CD4-positive, CD25-positive, alpha-beta regulatory T cell (primary cell): Measurements from ENCODE around the gene CELF2. TPM values are rescaled to one million over a fixed set of nuclear protein-coding genes. Genes with fewer than 3 reads are reported as not detected.
A peak's percentile ranks its signal among the peaks of the same experiment; 100 is the strongest.

ENCODE experiments used
- ATAC-seq, 2 donors: fragments of 150-1000 bp; cut with Tn5 transposase; one replicate each; pipeline ENCODE4 v1.10.0; 2021; ENCODE audit warnings: low read depth in 2 of 2, moderate number of reproducible peaks in 2 of 2, moderate library complexity in 1 of 2
- DNase-seq, 3 donors: peaks; one replicate each; pipeline versions ENCODE4 v3.0.0 to v3.0.0-alpha.2; 2012 to 2022; ENCODE audit warnings: mixed read lengths in 1 of 3
- H3K27ac ChIP-seq: one replicate; pipeline ENCODE4 v1.7.0; 2013; ENCODE audit warnings: mild to moderate bottlenecking, low read length; ENCODE audit not compliant: insufficient read depth, poor library complexity, severe bottlenecking
- H3K27me3 ChIP-seq: one replicate; pipeline ENCODE4 v1.7.0; 2013; ENCODE audit warnings: low read length; ENCODE audit not compliant: control insufficient read depth, insufficient read depth
- H3K36me3 ChIP-seq: one replicate; pipeline ENCODE4 v1.7.0; 2013; ENCODE audit warnings: mild to moderate bottlenecking, low read length, moderate library complexity; ENCODE audit not compliant: control insufficient read depth, insufficient read depth
- H3K4me1 ChIP-seq: 2 replicates; pipeline ENCODE4 v1.7.0; 2013; ENCODE audit warnings: mild to moderate bottlenecking, low read length; ENCODE audit not compliant: insufficient read depth, control insufficient read depth, poor library complexity, severe bottlenecking
- H3K4me3 ChIP-seq: one replicate; pipeline ENCODE4 v1.7.0; 2013; ENCODE audit warnings: low read depth, mild to moderate bottlenecking, low read length, moderate library complexity
- H3K9me3 ChIP-seq, 2 experiments: 1 replicate in 1 of 2; 2 replicates in 1 of 2; pipeline ENCODE4 v1.7.0; 2013; ENCODE audit warnings: low read length in 2 of 2, mild to moderate bottlenecking in 1 of 2, moderate library complexity in 1 of 2; ENCODE audit not compliant: control insufficient read depth in 2 of 2
- H3K27ac Mint-ChIP-seq, 3 donors: one replicate each; pipeline ENCODE4 v1.8.0; 2020 to 2022; ENCODE audit warnings: mild to moderate bottlenecking in 3 of 3, mixed read lengths in 3 of 3, moderate library complexity in 2 of 3
- H3K27me3 Mint-ChIP-seq: one replicate; pipeline ENCODE4 v1.8.0; 2022; ENCODE audit warnings: mild to moderate bottlenecking, mixed read lengths
- H3K36me3 Mint-ChIP-seq: one replicate; pipeline ENCODE4 v1.8.0; 2020; ENCODE audit warnings: mixed read lengths
- H3K4me1 Mint-ChIP-seq, 4 donors: one replicate each; pipeline ENCODE4 v1.8.0; 2020 to 2022; ENCODE audit warnings: mixed read lengths in 4 of 4, mild to moderate bottlenecking in 1 of 4
- H3K4me3 Mint-ChIP-seq, 4 donors: one replicate each; pipeline ENCODE4 v1.8.0; 2020 to 2022; ENCODE audit warnings: mild to moderate bottlenecking in 4 of 4, mixed read lengths in 4 of 4, moderate library complexity in 3 of 4
- H3K9me3 Mint-ChIP-seq, 7 donors: one replicate each; pipeline ENCODE4 v1.8.0; 2020 to 2022; ENCODE audit warnings: mixed read lengths in 7 of 7, mild to moderate bottlenecking in 3 of 7, moderate library complexity in 2 of 7
- polyA plus RNA-seq, 4 donors: library from polyadenylated mRNA; unstranded; fragments of 300-500 nt; fragmentation: Illumina TruSeq; gene quantifications; one replicate each; pipeline ENCODE4 v1.2.3, GENCODE V29; 2021
- total RNA-seq: library from RNA; stranded (reverse); gene quantifications from one replicate; pipeline ENCODE4 v1.2.3, GENCODE V29; 2022

CELF2 gene
- total and polyA plus RNA-seq, 5 donors from 2014 or later = 117 to 230 (median 150) TPM

- no peaks in the 10 kb centered on the region for H3K36me3 Mint-ChIP-seq
- Histone ChIP-seq H3K36me3 (no peaks in the 10 kb centered on the region), H3K4me1 (no peaks in the 10 kb centered on the region), H3K27me3 (peaks cover 2% of the 10 kb centered on the region), H3K4me3 (no peak overlapping the region), H3K27ac (no peak overlapping the region), H3K9me3 (no peaks in the 10 kb centered on the region)
- no peak overlapping the region for H3K27ac Mint-ChIP-seq
- H3K4me3 Mint-ChIP-seq = no peak overlapping the region
- H3K27me3 Mint-ChIP-seq = peaks cover 23% of the 10 kb centered on the region
- no peaks in the 10 kb centered on the region for H3K4me1 Mint-ChIP-seq
- DNase-seq (no peak), ATAC-seq (no peak)
- peaks cover 0 to 3% (median 0%) of the 10 kb centered on the region in 7 donors for H3K9me3 Mint-ChIP-seq
These were observed 65.4 kb downstream of the CELF2 start for GRCh38 chr10:11083051-11083450.

- no peak for DNase-seq
- Mint-ChIP-seq H3K4me1 (no peaks in the 10 kb centered on the region), H3K27ac (no peak overlapping the region), H3K27me3 (peaks cover 6% of the 10 kb centered on the region), H3K36me3 (no peaks in the 10 kb centered on the region), H3K4me3 (no peak overlapping the region), H3K9me3 (peaks cover 0 to 3% (median 0%) of the 10 kb centered on the region in 7 donors)
- no peaks in the 10 kb centered on the region for H3K4me1 ChIP-seq
- no peaks in the 10 kb centered on the region for H3K36me3 ChIP-seq
- H3K9me3 ChIP-seq = no peaks in the 10 kb centered on the region
- H3K27me3 ChIP-seq = no peaks in the 10 kb centered on the region
- H3K4me3 ChIP-seq = no peak overlapping the region
- no peak overlapping the region for H3K27ac ChIP-seq
- no peak for ATAC-seq
These were observed 67.9 kb downstream of the CELF2 start for GRCh38 chr10:11085545-11085944.

- H3K27ac ChIP-seq = no peak overlapping the region
- no peaks in the 10 kb centered on the region for H3K4me1 Mint-ChIP-seq
- no peaks in the 10 kb centered on the region for H3K9me3 ChIP-seq
- H3K27me3 ChIP-seq = no peaks in the 10 kb centered on the region
- no peak overlapping the region for H3K27ac Mint-ChIP-seq
- H3K4me3 ChIP-seq = no peak overlapping the region
- H3K4me1 ChIP-seq = no peaks in the 10 kb centered on the region
- peaks cover 0 to 3% (median 0%) of the 10 kb centered on the region in 7 donors for H3K9me3 Mint-ChIP-seq
- no peak overlapping the region for H3K4me3 Mint-ChIP-seq
- H3K36me3 Mint-ChIP-seq = no peaks in the 10 kb centered on the region
- DNase-seq (no peak), ATAC-seq (no peak)
- no peaks in the 10 kb centered on the region for H3K27me3 Mint-ChIP-seq
- no peaks in the 10 kb centered on the region for H3K36me3 ChIP-seq
These were observed 68.6 kb downstream of the CELF2 start for GRCh38 chr10:11086177-11086840.

GRCh38 chr10:11087372-11087771 is 69.7 kb downstream of the CELF2 start:
- no peak for ATAC-seq
- Histone ChIP-seq H3K4me1 (no peaks in the 10 kb centered on the region), H3K36me3 (no peaks in the 10 kb centered on the region), H3K4me3 (no peak overlapping the region), H3K27ac (no peak overlapping the region), H3K9me3 (no peaks in the 10 kb centered on the region), H3K27me3 (no peaks in the 10 kb centered on the region)
- no peak overlapping the region for H3K4me3 Mint-ChIP-seq
- no peaks in the 10 kb centered on the region for H3K27me3 Mint-ChIP-seq
- H3K36me3 Mint-ChIP-seq = no peaks in the 10 kb centered on the region
- peaks cover 0 to 3% (median 0%) of the 10 kb centered on the region in 7 donors for H3K9me3 Mint-ChIP-seq
- no peak for DNase-seq
- no peaks in the 10 kb centered on the region for H3K4me1 Mint-ChIP-seq
- no peak overlapping the region for H3K27ac Mint-ChIP-seq

GRCh38 chr10:11088709-11089108 is 71.0 kb downstream of the CELF2 start:
- Mint-ChIP-seq H3K36me3 (no peaks in the 10 kb centered on the region), H3K4me3 (no peak overlapping the region), H3K9me3 (peaks cover 0 to 1% (median 0%) of the 10 kb centered on the region in 7 donors), H3K27me3 (no peaks in the 10 kb centered on the region), H3K27ac (no peak overlapping the region), H3K4me1 (no peaks in the 10 kb centered on the region)
- H3K36me3 ChIP-seq = no peaks in the 10 kb centered on the region
- ATAC-seq (no peak), DNase-seq (no peak)
- H3K27me3 ChIP-seq = no peaks in the 10 kb centered on the region
- H3K4me1 ChIP-seq = no peaks in the 10 kb centered on the region
- H3K4me3 ChIP-seq = no peak overlapping the region
- H3K9me3 ChIP-seq = no peaks in the 10 kb centered on the region
- no peak overlapping the region for H3K27ac ChIP-seq

DNA sequence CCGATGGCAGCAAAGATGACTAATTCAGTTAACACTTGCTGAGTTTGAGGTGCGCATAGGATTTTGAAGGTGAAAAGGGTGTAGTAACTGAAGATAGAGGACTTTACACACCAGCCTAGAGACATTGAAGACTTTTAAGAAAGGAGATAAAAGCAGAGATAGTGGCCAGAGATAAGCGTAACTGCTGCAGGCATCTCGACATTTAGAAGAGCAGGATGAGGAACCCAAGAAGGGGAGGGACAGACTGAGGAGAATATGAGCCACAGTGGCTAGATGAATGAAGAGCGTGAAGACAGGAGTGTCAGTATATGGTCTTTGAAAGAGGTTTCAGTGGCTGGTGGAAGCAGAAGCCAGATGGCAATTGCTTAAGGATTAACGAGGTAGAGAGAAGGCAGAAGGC is 71.6 kb downstream of the CELF2 start:
- no peak overlapping the region for H3K4me3 Mint-ChIP-seq
- no peaks in the 10 kb centered on the region for H3K27me3 Mint-ChIP-seq
- Histone ChIP-seq H3K4me1 (no peaks in the 10 kb centered on the region), H3K36me3 (no peaks in the 10 kb centered on the region), H3K27me3 (no peaks in the 10 kb centered on the region), H3K27ac (no peak overlapping the region), H3K9me3 (peaks cover 0 to 1% of the 10 kb centered on the region in 2 experiments), H3K4me3 (no peak overlapping the region)
- no peaks in the 10 kb centered on the region for H3K36me3 Mint-ChIP-seq
- DNase-seq (peak in 1 of 3 donors; percentile 14), ATAC-seq (no peak)
- peaks cover 0 to under 1% (median 0%) of the 10 kb centered on the region in 7 donors for H3K9me3 Mint-ChIP-seq
- H3K4me1 Mint-ChIP-seq = no peaks in the 10 kb centered on the region
- H3K27ac Mint-ChIP-seq = no peak overlapping the region

GRCh38 chr10:11091517-11092102 is 73.9 kb downstream of the CELF2 start:
- H3K36me3 Mint-ChIP-seq = no peaks in the 10 kb centered on the region
- peaks cover 0 to 3% of the 10 kb centered on the region in 2 experiments for H3K9me3 ChIP-seq
- H3K27me3 ChIP-seq = peaks cover 2% of the 10 kb centered on the region
- no peak for ATAC-seq
- H3K4me3 ChIP-seq = no peak overlapping the region
- DNase-seq = no peak
- no peak overlapping the region for H3K4me3 Mint-ChIP-seq
- no peaks in the 10 kb centered on the region for H3K4me1 Mint-ChIP-seq
- H3K36me3 ChIP-seq = no peaks in the 10 kb centered on the region
- H3K27ac ChIP-seq = no peak overlapping the region
- H3K9me3 Mint-ChIP-seq = peaks cover 0 to 1% (median 0%) of the 10 kb centered on the region in 7 donors
- H3K4me1 ChIP-seq = no peaks in the 10 kb centered on the region
- H3K27ac Mint-ChIP-seq = peak overlapping the region in 1 of 3 donors; percentile 4
- H3K27me3 Mint-ChIP-seq = no peaks in the 10 kb centered on the region
